Suppressor macrophage (primary cell): Measurements from ENCODE around the gene LTB4R.

Experiments
- DNase-seq, 4 experiments: peaks; one replicate each; pipeline ENCODE4 v3.0.0-alpha.2; 2020 to 2022

The LTB4R gene

DNA sequence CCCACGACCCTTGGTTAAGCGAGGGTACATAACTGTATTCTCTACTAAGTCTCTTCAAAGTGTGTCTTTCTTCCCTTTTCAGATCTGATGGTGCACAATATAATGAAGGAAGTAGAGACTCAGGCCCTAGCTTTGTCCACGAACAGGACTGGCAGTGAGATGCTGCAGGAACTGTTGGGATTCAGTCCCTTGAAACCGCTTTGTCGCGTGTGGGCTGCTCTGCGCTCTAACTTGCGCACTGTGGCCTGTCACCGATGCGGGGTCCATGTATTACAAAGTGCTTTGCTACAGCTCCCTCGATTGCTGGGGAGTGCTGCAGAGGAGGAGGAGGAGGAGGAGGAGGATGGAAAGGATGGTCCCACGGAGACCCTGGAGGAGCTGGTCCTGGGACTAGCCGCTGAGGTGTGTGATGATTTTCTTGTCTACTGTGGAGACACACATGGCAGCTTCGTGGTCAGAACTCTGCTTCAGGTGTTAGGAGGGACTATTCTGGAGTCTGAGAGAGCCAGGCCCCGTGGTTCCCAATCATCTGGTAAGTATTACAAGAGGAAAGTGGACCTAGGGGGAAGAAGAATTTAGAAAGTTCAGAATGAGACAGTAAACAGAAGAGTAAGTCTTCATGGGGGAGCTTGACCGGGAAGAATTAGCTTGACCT, 10.8 kb upstream of the LTB4R start:
- DNase-seq: peak in 3 of 4 experiments; percentile 27 to 37 (median 35)

DNA sequence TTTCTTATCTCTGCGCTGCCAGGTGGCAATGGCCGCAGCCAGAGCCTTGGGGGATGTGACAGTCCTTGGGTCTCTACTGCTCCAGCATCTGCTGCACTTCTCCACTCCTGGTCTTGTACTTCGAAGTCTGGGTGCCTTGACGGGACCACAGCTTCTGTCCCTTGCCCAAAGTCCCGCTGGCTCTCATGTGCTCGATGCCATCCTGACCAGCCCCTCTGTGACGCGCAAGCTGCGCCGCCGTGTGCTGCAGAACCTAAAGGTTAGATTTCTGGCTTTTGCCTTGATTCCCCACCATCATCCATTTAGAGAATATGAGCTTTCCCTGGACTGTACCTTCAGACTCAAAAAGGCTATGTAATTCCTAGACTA, 7.3 kb upstream of the LTB4R start:
- DNase-seq: no peak

DNA sequence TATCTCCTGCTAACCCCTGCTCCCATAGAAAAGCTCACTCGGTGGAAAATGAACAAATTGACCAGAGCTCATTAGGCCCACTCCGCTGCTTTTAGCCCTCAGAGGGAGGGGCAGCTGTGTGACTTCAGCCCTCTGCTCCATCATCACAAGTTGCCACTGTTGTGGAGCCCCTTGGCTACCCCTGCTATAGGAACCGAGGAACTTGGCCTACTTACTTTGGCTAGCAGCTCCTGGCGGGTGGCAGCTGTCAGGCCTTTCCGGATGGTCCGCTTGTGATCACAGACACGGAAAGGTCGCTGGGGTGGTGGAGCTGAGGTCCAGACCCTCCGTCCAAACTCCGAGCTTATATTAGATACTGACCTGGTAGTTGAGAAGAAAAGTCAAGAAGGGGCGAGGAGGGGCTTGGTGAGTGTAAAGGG, 4.1 kb upstream of the LTB4R start:
- no peak for DNase-seq

DNA sequence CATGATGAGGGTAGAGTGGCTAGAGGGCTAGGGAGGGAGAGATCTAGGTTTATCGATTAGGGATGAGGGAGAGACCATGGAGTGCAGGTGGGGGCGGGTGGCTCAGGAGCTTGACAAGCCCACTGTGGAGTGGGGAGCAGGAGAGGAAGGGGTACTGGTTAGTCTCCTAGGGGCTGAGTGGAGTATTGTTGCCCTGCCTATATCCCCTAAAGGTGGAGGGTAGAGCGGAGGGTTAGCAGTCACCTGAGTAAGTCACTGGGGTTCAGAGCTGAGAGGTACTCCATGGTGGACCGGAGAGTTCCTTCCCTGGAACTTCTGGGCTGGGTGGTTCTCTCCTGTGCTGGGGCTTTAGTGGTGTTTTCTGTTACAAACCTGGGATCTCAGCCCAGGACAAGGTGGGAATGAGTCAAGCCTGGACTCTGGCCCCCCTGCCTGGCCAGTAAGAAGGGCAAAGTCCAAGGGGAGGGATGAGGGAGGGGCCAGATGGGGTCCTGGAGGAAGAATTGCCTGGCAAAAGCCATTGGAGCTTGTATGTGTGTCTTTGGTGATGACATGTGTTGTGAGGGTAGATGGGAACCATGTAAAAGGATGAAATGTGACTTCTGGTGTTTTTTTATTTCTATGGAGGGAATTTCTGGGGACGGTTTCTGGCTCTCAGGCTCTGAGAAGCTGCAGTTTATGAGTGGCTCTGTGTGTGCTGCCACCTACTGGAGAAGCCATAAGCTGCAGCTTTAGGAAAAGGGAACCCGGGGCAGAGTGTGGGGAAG, 3.5 kb upstream of the LTB4R start, which contains the start of gene CIDEB:
TSS of gene CIDEB (minus strand) at position 403 of the 767 bp plus-strand sequence. CDS start at position 284, 119 bp downstream.
- peak; percentile 84 to 90 (median 89) for DNase-seq

DNA sequence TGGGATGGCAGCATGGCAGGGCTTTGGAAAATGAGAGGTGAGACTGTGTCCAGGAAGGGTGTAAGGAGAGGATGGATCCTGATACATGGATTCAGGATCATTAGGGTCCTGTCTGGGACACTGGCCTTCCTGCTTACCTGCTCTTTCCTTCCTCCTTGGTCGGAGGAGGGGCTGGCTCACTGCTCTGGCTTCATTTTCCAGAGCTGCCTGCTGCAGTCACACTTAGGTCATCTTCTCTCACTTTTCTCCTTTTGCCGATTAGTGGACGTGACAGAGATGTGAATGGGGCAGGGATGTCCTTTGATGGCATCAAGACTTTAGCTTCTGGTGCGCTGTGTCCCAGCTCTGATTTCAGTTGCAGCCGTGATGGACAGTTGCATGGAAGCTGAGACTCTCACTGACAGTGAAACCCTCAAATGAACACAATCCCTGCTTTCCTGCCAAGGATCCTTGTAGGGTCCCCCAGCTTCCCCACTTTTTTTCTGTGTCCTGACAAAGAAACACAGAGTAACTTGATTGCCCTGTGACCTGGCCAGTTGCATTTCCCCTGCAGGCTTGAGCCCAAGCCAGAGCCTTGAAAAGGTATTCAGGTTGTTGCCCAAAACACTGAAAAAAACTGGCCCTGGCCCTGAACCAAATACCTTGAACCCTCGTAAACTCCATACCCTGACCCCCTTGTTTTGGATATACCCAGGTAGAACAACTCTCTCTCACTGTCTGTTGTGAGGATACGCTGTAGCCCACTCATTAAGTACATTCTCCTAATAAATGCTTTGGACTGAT, 2.8 kb upstream of the LTB4R start:
- DNase-seq: no peak

DNA sequence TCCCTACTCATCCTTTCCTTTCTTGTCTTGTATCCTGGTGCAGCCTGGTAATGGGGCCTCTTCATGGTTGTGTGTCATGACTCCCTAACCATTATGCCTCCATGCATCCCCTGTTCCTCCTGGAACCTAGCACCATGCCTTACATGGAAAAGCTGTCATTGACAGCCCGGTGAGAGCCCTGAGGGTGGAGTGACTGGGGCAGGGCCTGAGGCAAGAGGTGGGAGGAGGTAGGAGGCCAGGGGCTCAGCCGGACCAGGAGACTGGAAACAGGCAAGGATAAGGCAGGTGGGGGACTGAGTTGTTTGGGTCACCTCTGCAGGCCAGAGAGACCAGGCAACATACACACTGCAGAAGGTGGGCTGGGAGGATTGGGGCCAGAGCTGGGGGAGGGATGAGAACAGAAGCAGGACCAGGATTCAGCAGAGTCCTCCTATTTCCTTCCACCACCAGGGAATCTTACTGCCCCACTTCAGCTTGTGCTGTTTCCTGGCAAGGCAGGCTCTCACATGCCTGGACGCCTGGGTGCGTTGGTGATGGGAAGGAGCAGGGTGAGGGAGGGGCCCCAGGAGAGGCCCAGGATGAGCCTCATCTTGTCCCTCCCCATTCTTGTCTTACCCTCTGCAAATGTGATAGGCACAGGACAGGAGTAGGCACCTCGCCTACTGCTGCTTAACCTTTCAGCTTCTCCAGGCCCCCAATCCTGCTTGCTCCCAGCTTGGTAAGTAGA, 1.6 kb upstream of the LTB4R start, which contains the start of gene LTB4R2:
TSS of gene LTB4R2 (plus strand) at position 603 of the 727 bp plus-strand sequence. CDS start 525 bp downstream, outside the sequence.
- DNase-seq: no peak

DNA sequence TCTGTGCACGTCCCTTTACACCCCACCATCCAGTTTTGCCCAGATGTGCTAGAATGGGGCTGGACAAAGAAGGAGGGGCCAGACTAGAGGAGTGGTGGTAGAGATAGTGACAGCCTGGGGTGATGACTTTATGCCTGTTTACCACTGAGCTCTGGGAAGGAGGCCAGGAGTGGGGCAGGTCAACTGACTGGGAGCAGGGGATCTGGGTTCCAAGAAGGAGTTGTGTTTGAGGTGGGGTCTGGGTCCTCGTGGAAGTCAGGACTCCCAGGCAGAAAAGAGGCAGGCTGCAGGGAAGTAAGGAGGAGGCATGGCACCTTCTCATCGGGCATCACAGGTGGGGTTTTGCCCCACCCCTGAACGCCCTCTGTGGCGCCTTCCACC, 1.0 kb upstream of the LTB4R start:
- DNase-seq: no peak

DNA sequence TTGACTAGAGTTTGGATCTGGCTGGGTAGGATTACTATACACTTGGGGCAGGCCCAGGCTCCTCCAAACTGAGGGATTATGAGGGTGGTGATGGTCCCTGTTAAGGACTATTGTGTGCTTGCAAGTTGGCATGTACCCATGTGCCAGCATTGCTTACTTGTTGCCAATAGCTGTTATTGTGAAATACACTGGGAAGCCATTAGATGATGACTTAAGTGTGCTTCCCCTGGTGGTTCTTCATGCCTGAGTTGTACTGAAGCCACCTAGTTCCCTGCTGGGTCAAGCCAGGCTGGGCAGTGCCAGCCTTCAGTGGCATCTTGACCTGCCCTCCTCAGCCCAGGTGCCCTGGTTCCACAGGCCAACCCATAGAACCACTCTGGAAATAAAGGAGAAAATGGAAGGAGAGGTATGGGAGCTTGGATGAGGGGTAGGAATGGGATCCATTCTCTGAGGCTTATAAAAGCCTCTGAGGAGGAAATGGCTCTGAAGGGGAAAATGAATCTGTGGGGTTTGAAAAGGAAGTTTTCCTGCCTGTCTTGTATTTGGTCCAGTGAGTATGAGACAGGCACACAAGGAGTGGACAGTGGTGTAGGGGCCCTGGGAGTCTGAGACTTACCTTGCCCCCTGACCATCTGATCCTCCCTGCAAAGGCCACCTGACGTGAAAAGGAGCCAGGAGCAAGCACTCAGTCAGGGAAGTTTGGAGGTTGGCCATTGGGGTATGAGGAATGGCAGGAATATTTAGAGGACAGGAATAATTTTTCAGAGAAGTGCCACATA, 724 bp downstream of the LTB4R start:
- DNase-seq: peak; percentile 61 to 88 (median 76)

DNA sequence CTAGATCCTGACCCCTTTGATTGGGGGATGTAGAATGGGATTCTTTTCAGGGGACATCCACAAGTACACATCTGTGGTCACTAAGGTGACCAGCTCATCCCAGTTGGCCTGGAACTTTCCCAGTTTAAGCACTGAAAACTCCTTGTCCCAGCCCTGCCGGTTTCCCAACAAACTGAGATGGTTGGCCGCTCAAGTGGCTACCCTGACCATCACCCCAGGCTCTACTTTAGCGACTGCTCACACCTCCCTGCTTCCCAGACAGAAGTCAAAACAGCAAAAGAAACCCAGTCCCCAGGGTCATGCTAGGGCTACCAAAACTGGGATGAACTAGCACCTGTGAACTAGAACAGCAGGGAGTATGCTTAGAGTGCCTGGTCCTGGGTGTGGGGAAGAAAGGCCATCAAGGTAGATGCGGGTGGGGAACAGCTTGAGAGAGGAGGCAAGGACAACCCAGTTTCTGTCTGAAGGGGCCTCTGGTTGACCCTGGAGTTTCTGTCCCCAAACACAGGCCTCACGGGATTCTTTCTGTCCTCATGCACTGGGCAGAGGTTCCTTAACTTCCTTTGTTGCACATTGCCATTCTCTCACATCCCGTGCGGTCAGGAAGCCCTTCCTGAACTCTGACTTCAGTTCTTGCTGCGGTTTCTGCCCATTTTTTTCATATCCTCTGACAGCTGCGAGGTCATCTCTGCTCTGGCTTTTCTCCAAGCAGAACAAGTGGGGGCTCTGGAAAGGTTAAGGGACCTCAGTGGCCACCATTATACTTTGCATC, 1.6 kb downstream of the LTB4R start:
- peak; percentile 83 to 94 (median 90) for DNase-seq

DNA sequence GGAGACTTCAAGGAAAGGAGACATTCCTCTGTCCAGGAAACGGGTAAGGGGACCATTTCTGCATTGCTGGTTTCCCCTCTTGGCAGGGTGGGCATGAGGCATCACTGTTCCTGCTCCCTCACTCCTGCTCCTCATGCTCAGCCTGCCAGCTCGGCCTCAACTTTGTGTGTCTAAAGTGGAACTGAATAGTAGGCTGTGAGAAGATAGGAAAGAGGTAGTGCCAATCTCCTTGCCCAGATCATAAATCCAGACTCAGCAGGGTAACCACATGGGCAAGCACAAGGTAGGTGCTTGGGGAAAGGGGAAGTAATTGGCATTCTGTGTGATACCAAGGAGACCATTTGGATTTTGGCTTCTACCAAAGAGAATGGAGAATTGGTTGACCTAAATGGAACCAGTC, 2.6 kb downstream of the LTB4R start:
- peak in 3 of 4 experiments; percentile 59 to 71 (median 70) for DNase-seq

DNA sequence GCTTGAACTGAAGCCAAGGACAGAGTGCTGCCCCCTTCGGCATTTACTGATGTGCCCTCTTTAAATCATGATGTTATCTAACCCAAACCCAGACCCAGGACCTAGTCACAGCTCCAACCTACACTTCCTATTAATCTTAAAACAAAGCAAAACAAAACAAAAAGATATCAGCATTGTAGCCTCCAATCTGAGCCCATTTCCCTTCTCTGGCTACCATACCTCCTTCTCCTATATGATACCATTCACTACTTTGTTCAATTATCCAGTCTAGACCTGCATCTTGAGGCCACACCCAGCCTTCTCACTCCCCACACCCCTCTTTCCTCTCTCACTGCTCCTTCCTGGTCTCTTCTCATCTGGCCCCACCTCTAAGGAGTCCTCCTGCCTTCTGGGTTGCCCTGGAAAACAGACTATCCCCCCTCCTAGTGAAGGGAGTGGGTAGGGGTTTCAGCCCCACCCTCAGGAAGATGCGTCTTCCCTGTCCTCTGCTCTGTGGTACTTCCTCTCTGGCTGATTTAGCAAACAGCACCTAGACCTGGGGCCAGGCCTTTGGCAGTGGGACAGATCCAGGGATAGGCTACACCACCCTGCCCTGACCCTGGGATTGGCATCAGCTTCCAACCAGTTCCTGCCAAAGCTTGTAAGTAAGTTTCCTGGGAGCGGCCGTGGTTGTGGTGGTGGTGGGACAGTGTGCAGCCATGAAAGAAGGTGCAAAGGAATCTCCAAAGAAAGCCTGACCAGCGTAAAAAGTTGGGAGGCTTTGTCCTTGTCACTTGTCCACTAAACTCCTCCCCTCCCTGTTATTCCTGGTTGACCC, 3.3 kb downstream of the LTB4R start:
- DNase-seq: peak in 1 of 4 experiments; percentile 14

DNA sequence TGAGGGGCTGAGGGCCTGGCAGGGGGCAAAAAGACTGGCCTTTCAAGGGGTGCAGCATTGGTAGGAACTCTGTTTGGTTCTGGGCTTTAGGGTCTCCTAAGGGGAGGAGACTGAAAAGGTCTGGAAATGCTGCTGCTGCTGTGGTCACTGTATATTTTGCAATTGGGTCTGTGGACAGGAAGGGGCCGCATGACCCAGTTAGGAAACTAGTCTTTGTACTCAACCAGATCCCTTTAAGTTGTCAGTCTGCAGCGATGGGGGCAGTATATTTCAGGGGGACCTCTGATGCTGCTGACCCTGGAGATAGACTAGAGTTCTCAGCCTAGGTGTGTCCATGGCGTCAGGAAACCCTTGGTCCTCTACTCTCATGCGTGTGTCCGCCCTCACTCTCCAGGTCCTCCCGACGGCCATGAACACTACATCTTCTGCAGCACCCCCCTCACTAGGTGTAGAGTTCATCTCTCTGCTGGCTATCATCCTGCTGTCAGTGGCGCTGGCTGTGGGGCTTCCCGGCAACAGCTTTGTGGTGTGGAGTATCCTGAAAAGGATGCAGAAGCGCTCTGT, 4.0 kb downstream of the LTB4R start:
- peak in 3 of 4 experiments; percentile 36 to 52 (median 38) for DNase-seq

DNA sequence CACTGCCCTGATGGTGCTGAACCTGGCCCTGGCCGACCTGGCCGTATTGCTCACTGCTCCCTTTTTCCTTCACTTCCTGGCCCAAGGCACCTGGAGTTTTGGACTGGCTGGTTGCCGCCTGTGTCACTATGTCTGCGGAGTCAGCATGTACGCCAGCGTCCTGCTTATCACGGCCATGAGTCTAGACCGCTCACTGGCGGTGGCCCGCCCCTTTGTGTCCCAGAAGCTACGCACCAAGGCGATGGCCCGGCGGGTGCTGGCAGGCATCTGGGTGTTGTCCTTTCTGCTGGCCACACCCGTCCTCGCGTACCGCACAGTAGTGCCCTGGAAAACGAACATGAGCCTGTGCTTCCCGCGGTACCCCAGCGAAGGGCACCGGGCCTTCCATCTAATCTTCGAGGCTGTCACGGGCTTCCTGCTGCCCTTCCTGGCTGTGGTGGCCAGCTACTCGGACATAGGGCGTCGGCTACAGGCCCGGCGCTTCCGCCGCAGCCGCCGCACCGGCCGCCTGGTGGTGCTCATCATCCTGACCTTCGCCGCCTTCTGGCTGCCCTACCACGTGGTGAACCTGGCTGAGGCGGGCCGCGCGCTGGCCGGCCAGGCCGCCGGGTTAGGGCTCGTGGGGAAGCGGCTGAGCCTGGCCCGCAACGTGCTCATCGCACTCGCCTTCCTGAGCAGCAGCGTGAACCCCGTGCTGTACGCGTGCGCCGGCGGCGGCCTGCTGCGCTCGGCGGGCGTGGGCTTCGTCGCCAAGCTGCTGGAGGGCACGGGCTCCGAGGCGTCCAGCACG, 4.7 kb downstream of the LTB4R start:
- no peak for DNase-seq

DNA sequence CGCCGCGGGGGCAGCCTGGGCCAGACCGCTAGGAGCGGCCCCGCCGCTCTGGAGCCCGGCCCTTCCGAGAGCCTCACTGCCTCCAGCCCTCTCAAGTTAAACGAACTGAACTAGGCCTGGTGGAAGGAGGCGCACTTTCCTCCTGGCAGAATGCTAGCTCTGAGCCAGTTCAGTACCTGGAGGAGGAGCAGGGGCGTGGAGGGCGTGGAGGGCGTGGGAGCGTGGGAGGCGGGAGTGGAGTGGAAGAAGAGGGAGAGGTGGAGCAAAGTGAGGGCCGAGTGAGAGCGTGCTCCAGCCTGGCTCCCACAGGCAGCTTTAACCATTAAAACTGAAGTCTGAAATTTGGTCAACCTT, 5.3 kb downstream of the LTB4R start:
- no peak for DNase-seq

DNA sequence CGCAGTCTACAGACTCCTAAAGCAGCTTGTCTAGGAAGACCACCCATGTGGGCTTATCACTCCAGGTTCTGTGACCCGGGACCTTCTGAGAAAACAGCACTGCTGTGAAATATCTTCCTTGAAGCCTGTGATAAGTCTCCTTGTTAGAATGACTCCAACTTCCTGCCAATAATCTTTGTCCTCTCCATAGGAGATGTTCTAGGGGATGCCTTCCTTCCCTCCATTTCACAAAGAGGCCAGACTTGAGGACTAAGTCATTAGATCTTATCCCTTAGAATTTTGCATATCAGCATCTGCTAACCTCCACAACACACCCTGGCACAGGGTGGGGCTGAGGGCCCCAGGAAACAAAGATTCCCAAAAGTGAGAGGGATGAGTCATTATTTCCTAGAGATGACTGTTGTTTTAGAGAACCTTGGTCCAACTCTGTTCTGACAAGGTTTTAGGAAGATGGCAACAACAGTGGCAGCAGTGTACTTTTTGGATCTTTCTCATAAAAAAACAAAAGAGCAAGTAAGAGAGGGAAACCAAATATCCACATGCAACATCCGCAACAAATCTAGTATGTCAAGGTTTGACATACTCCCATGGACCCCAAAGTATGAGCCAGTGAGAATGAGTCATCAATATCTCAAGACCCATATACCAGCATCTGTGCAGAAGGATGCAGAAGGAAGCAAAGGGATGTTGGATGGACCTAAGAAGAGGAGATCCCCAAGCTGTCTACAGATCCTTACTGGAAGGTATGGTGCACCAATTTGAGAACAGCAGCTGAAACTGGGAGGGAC, 6.0 kb downstream of the LTB4R start:
- DNase-seq: peak in 1 of 4 experiments; percentile 23

DNA sequence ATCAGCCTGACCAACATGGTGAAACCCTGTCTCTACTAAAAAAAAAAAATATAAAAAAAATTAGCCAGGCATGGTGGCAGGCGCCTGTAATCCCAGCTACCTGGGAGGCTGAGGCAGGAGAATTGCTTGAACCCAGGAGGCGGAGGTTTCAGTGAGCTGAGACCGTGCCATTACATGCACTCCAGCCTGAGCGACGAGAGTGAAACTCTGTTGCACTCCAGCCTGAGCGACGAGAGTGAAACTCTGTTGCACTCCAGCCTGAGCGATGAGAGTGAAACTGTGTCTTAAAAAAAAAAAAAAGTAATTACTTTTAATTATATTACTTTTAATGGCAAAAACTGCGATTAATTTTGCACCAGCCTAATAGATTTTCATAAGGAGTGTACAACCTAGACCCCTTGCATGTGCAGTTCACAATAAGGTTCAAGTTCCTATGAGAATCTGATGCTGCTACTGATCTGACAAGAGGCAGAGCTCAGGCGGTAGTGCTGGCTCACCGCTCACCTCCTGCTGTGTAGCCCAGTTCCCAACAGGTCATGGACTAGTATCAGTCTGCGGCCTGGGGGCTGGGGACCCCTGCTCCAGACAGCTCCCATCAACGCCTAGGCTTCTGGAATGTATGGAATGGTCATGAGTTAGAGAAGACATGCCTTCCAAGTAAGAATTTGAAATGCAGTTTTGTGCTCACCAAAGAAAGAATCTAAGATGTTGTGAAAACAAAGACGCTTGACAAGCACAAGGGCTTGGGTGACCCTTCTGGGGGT, 10.1 kb downstream of the LTB4R start:
- peak in 1 of 4 experiments; percentile 1 for DNase-seq

DNA sequence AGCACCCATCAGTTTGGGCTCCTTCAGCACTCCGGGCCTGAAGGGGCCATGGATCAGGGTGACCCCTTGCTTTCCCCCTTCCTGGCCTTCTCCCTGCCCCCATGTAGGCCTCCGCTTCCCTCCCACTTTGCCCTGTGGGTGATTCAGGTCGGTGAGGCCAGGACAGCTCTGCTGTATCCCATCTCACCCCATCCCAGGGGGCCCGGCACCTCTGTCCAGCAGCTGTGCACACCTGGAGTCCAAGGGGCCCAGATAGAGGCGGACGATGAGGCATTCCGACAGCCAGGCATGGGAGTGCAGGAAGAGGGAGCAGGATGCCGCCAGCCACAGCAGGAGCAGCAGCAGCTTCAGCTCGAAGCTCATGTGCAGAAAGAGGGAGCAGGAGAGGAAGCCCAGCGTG, 11.4 kb downstream of the LTB4R start:
- no peak for DNase-seq
